Amygdala (tissue), 56 donors: ENCODE data around the gene LMBR1.
"Not testable (repeated sequence)": the region's sequence is repeated elsewhere in the genome, so short reads cannot be mapped to it uniquely, and the experiment has no call there.

Source experiments
- DNase-seq, 56 donors: peaks; one replicate each; lab custom pipeline; 2025; lab: John Stamatoyannopoulos, UW

Gene LMBR1

DNA sequence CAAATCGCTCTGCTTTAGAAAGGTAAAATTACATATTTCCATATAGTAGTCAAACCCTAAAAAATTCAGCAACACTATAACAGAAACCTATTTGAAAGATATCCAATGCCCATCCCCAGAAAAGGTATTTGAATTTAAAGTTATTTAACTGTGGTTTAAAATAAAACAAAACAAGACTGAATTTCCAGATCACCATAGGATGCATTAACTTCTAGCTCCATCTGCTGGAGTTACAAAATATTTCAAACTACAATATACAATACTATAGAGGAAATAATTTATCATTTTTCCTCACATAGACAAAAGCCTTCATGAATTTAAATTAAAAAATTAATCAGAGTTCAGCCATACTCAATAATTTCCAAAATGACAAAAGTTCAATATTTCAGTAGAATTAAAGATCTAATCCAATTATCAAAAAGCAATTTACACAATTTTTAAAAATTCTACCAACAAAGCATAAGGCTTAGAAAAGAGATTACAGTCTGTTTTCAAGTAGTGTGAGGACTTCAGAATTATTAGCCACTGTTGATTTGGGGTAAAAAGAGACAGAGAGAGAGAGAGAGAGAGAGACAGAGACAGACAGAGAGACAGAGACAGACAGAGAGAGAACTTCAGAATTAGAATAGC is 75.9 kb downstream of the LMBR1 start:
- no peak for DNase-seq

DNA sequence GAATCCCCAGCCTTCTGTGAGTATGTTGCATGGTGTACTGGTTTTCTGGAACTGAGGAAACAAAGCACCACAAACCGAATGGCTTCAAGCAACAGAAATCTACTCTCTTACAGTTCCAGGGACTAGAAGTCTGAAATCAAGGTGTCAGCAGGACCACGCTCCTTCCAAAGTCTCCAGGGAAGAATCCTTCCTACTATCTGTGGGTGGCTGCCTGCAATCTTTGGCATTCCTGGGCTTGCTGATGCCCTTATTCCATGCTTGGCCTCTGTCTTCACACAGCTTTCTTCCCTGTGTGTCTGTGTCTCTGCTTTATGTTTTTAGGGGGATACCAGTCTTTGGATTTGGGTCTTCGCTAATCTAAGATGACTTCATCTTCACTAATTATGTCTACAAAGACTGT is 81.3 kb downstream of the LMBR1 start:
- no peak for DNase-seq

DNA sequence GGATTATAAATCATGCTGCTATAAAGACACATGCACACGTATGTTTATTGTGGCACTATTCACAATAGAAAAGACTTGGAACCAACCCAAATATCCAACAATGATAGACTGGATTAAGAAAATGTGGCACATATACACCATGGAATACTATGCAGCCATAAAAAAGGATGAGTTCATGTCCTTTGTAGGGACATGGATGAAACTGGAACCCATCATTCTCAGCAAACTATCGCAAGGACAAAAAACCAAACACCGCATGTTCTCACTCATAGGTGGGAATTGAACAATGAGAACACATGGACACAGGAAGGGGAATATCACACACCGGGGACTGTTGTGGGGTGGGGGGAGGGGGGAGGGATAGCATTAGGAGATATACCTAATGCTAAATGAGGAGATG is 89.3 kb downstream of the LMBR1 start:
- not testable (repeated sequence) for DNase-seq

DNA sequence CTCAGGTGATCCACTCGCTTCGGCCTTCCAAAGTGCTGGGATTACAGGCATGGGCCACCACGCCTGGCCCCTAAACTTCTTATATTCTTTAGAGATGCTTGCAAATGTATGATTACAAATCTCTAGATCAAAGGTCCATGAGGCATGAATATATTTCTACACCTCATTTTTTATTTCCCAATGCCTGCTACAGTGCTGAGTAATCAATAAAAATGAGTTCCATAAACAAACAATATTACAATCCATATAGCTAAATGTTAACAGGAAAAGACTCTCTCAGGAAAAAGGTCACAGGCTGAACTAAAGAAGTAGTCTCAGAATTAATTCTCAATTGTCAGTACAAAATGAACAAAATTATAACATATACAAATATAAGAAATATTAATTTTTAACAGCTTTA is 90.8 kb downstream of the LMBR1 start:
- DNase-seq = no peak

DNA sequence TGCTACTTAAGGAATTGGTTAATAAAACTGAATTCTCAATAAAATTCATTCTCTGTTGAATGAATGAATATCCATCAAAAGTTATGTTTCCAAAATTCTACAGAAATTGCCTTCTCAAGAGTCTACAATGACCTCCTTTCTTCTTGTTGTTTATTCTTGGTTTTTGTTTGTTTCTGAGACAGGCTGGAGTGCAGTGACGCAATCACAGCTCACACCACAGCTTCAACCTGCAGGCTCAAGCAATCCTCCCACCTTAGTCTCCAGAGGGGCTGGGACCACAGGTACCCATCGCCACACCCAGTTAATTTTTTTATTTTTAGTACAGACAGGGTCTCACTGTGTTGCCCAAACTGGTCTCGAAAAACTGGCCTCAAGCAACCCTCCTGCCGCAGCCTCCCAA is 97.6 kb downstream of the LMBR1 start:
- DNase-seq = no peak

DNA sequence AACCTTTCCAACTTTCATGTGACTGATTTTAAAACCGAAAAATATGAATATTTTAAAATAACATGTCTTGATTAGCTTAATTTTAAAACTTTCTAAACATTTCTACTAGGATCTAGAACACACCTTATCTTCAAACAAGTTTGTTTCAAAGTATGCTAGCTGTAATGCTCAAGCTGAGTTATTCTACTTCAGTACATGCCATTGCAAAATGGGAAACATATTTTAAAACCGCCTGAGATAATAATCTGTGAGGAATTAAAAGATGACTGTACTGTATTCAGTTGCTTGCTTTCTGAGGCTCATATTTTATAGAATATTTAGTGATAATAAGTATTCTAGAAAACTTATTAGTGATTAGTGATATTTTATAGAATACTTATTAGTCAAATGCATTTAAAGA is 99.6 kb downstream of the LMBR1 start:
- DNase-seq = no peak

DNA sequence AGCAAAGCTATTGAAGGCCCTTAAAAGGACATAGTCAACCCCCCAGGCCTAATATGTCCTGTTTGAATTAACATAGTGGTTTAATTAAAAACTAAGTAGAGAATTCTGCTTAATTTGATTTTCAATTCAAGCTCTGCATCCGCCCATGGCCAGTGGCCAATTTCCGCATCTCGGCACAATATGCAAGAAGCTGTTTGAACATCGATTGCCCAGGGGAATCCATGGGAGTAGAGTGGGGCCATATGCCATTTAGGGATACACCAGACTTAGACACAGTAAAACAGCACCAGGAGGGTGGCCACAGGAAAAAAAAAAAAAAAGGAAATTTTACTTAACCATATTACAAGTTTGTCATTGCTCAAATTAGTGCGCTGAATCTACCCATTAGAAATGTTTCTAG is 100.4 kb downstream of the LMBR1 start:
- DNase-seq = no peak

DNA sequence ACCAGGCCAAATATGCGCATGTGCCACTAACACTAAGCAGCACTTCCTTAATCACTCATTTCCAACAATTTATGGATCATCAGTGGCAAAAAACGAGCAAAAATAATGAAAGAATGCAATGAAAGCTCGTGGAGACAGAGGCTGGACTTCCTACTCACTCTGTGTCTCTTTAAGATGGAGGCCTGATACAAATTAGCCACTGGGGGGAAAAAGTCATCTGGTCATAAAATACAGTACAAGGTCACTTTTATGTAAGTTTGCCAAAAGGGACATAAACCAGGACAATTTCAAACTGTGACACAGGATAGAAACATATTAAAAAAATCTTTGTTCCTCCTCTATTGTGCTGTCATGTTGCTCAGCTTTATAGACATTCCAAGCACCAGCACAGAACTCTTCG is 101.7 kb downstream of the LMBR1 start:
- DNase-seq = no peak

DNA sequence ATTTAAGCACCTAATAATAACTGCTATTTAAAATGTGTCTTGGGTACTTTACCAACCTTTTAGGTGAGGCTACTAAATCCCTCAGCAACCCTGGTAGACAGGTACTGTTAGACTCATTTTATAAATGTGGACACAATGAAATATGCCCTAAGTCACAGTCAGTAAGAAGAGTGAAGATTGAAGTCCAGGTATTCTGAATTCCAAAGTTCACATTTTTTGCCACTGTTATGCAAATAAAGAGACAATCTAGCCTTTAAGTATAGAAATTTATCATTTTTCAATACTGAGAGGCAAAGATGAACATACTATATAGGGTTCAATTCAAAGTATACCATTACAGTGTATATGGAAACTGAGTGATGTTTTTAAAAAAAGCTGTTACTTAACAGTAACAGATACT is 102.7 kb downstream of the LMBR1 start:
- DNase-seq = no peak

DNA sequence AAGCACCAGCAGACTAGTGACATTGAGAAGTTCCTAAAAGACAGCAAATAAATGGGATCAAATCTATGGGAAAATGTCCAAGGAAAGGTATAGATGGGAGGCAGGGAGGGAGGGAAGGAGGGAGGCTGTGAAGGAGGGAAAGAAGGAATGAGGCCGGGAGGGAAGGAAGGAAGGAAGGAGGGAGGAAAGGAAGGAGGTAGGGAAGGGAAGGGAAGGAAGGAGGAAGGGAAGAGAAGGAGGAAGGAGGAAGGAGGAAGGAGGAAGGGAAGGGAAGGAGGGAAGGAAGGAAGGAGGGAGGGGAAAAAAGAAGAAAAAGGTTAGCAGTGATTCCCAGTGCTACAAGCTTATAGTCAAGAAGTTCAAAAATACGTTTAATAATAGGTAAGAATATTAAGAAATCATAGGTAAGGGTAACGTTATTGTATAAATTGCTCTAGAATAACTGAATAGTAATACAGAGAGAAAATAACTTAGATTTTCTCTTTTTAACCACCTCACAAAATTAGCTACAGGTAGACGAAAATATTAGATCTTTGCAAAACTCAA is 106.9 kb downstream of the LMBR1 start:
- no peak for DNase-seq

DNA sequence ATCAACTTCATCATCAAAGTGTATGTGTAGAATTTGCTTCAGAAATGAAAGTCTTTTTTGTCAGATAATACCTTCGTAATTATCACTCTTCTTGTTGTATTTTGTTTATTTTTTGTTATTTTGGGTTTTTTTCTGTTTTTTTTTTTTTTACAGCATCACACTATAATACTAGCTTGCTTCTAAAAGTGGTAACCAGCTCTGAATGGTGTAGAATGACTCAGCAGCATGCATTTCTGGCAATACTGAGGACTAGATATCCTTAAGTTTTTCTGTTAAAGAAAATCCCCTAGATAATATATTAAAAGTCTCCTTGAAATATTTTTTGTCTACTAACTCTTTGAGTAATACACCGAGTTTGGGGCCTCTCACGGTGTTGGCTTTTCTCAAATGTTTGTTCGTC is 109.1 kb downstream of the LMBR1 start:
- no peak for DNase-seq

DNA sequence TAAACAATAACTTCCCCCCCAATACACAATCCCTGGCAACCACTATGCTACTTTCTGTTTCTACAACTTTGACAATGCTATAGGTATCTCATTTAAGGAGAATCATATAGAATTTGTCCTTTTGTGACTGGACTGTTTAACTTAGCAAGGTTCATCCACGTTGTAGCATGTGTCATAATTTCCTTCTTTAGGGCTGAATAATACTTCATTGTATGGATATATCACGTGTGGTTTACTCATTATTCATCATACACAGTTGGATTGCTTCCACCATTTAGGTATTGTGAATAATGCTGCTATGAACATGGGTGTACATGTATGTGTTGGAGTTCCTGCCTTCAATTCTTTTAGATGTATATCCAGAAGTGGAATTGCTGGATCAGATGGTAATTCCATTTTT is 111.0 kb downstream of the LMBR1 start:
- no peak for DNase-seq

DNA sequence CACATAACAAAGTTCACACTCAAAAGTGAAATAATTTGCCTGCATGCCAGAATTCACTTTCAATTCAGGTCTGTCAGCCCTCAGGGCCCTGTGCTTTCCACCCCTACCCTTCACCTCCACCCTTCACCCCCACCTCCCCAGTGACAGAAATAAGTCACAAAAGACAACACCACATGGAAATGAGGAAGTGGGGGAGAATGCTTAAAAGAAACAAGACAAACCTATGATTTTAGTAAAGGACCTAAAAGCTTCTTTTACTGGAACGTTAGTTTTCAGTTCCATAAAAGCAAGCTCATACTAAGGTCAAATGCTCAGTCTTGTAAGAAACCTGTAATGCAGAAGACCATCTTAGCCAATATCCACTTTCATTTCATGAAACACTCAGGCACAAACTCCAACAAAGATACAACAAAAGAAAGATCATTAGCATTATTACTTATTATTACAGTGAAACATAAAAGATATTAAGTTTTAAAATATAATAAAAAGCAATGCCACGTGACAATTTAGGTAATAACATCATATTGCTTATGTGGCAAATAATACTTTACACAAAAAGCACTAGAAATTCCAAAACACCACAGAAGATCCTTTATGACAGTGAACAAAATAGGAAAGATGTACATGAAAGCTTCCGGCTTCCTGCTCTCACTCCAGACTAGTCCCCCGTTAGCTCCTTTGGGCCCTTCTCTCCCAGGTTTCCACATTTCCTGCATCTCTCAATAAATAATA is 112.1 kb downstream of the LMBR1 start:
- no peak for DNase-seq

DNA sequence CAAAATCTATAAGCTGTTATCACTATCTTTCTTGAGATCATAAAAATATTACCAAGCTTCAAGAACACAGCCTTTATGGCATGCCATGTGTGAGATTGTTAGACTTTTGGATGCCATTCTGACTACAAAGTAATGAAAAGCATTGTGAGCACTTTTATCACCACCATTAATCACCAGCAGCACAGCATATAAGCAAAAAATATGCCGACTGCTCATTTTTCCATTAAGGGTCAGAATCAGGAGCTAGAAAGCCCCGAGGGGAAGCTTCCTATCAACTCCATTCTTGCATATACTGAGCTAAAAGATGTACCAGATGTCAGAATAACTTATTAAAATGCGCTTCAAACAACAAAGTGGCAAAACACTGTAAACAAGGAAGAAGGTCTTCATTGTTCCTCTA is 114.3 kb downstream of the LMBR1 start:
- no peak for DNase-seq

DNA sequence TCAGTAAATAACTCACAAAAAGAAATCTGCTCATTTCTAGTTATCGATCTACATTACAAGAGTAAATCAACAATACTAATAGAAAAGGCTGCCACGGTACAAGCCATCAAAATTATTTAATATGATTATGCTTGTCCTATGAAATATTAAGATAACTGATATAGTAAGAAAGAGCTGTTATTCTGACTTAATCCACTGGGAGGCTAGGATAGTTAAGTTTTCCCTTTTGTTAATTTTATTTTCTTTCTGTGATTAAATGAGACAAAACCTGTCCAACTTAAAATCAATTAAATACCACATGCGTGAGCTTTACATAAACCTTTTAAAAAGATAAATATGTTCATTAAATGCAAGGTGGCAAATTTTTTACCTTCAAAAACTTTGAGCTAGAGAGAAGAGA is 114.8 kb downstream of the LMBR1 start:
- no peak for DNase-seq

DNA sequence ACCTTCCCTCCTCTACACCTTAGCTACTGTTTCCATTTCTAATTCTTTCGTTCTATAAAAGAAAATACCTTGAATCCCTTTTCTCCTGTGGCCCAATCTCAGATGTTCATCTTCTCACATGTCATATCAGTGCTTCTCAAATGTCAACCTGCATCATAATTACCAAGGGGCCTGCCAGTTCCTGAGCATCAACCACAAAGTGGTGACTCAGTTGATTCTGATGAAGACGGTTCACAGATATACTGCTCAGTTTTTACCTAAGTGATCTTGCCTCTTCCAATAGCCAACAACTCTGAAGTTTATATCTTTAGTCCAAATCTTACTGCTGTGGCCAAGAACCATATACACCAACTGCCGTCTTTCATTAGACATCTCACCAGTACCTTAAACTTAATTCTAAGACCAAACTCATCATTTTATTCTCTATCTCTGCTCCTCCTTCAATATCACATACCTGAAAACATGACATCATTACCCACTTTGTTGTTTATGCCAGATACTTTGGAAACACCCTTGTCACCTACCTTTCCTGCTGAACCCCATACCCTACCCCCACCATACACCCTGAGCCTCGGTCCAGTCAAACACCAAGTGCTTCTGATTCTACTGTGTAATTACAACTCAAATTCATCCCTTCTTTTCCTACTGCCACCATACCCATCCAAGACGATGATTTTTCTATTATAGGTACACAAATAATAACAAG is 115.5 kb downstream of the LMBR1 start:
- DNase-seq = no peak

DNA sequence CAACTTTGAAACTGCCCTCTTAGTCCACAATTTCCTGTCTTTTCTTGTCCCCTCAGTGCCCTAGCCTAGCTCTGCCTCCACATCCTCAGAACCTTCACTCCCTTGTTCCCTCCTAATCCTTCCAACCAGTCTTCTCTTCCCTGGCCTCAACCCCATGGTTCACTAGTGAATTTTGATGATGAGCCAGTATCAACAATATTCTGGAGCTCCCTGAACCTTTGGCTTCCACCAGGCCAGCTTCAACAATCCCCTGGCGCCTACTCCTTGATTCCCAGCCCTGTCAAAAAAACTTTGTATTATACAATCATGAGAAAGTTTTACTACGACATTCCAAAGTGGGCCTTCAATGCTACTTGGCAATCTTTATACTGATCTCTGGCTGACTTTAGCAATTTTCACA is 116.5 kb downstream of the LMBR1 start:
- DNase-seq = no peak

DNA sequence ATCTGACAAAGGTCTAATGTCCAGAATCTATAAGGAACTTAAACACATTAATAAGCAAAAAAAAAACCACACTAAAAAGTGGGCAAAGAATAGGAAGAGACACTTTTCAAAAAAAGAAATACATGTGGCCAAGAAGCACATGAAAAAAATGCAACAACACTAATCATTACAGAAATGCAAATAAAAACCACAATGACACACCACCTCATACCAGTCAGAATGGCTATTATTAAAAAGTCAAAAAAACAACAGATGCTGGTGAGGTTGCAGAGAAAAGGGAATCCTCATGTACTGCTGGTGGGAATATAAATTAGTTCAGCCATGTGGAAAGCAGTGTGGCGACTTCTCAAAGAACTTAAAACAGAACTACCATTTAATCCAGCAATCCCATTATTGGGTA is 119.0 kb downstream of the LMBR1 start:
- no peak for DNase-seq

DNA sequence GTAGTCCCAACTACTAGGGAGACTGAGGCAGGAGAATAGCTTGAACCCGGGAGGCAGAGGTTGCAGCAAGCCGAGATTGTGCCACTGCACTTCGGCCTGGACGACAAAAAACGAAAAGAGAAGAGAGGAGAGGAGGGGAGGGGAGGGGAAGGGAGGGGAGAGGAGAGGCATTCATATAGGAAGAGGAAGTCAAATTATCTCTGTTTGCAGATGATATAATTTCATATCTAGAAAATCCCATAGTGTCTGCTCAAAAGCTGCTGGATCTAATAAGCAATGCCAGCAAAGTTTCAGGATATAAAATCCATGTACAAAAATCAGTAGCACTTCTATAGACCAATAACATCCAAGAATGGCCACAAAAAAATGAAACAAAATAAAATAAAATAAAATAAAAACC is 120.3 kb downstream of the LMBR1 start:
- no peak for DNase-seq

DNA sequence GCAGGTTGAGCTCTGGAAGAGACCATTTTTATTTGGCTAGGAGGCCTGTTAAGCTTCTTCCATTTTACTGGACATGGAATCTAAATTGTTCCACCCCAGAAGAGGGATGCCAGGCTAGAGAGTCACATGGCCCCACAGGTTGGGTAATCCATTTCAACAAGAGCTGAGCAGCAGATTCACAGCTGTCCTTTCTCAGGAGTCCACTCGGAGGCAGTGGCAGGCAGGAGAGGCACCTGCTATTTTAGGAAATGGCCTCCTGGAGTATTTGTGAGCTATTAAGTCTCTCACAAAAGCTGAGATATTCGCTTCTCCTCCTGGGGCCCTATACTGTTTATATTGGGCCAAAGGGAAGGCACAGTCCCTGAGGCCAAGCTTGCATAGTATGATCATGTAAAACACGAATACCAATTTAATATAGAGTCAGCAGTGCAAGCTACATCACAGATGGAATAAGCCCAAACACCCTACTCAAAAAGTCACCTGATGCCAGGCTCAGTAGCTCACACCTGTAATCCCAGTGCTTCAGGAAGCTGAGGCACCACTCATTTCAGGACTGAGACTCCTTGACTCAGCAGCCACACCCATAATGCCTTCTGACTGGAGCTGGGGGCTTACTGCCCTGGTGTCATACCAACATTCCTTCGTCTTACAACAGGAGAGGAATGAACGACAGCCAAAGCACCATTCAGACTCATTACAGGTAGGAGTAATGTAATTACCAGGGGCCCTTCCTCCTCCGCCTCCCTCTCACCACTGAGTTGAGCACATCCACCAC is 124.1 kb downstream of the LMBR1 start:
- no peak for DNase-seq

DNA sequence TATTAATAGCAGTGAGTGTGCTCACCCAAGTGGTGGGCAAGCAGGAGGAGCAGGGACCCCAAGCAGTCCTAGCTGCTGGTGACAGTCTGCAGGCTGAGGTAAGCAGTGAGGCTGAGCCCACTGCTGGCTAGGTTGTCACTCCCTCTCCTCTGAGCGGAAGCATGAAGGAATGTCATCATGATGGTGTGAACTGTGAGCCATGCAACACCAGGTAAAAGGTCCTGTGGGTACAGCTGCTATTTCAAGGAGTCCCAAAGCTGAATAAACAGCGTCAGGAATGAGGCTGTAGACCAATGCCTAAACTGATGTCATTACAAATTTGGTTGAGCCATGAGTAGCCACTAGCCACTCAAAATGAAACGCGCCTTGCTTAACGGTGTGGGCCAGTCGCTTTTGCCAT is 126.3 kb downstream of the LMBR1 start:
- no peak for DNase-seq
